GM21576 (cell line): ENCODE results near the gene SOBP.
"Not testable (repeated sequence)": the region's sequence is repeated elsewhere in the genome, so short reads cannot be mapped to it uniquely, and the experiment has no call there.

Experiments
- ATAC-seq: cut with Tn5 transposase; IDR thresholded peaks from one replicate; pipeline ENCODE4 v1.9.1; 2021; ENCODE audit warnings: mild to moderate bottlenecking, moderate library complexity; ENCODE audit not compliant: unreplicated experiment

Gene SOBP

GRCh38 chr6:107547451-107547840, 57.5 kb downstream of the SOBP start:
- ATAC-seq: no peak

- ATAC-seq: no peak
These were observed 60.4 kb downstream of the SOBP start for GRCh38 chr6:107550241-107550840.

- no peak for ATAC-seq
These were observed 61.0 kb downstream of the SOBP start for GRCh38 chr6:107550906-107551305.

- not testable (repeated sequence) for ATAC-seq
These were observed 63.2 kb downstream of the SOBP start for GRCh38 chr6:107553121-107553520.

- ATAC-seq: no peak
These were observed 64.4 kb downstream of the SOBP start for GRCh38 chr6:107554326-107554725.

GRCh38 chr6:107554918-107555317, 65.0 kb downstream of the SOBP start:
- ATAC-seq: no peak

- no peak for ATAC-seq
These were observed 65.5 kb downstream of the SOBP start for GRCh38 chr6:107555449-107555848.

GRCh38 chr6:107556082-107556481, 66.2 kb downstream of the SOBP start:
- ATAC-seq: no peak

GRCh38 chr6:107557698-107558097, 67.8 kb downstream of the SOBP start:
- no peak for ATAC-seq

GRCh38 chr6:107560657-107561056, 70.7 kb downstream of the SOBP start:
- ATAC-seq: no peak

GRCh38 chr6:107561306-107561705, 71.4 kb downstream of the SOBP start:
- ATAC-seq: no peak

GRCh38 chr6:107563694-107564588, 74.0 kb downstream of the SOBP start:
- no peak for ATAC-seq

GRCh38 chr6:107564589-107564951, 74.7 kb downstream of the SOBP start:
- no peak for ATAC-seq

- no peak for ATAC-seq
These were observed 75.3 kb downstream of the SOBP start for GRCh38 chr6:107565165-107565723.

GRCh38 chr6:107567643-107568042, 77.7 kb downstream of the SOBP start:
- no peak for ATAC-seq

GRCh38 chr6:107569473-107569872, 79.6 kb downstream of the SOBP start:
- ATAC-seq: no peak

GRCh38 chr6:107571354-107571753, 81.4 kb downstream of the SOBP start:
- no peak for ATAC-seq

- no peak for ATAC-seq
These were observed 83.0 kb downstream of the SOBP start for GRCh38 chr6:107572886-107573285.

- no peak for ATAC-seq
These were observed 84.9 kb downstream of the SOBP start for GRCh38 chr6:107574856-107575255.

GRCh38 chr6:107576852-107577251, 86.9 kb downstream of the SOBP start:
- no peak for ATAC-seq

- ATAC-seq: no peak
These were observed 88.9 kb downstream of the SOBP start for GRCh38 chr6:107578642-107579341.
